T-helper 2 cell treated with Interferon-gamma antibody and Interleukin-4, amounts not matched to agents 5 μg/mL and 100 μg/mL, for 36 hours (primary cell): ENCODE data around the gene FHL2.

Experiments
- DNase-seq: peaks from one replicate; pipeline ENCODE4 v3.0.0; 2021; ENCODE audit warnings: low spot score
- H3K27ac Mint-ChIP-seq: one replicate; pipeline ENCODE4 v1.8.0; 2021; ENCODE audit warnings: mild to moderate bottlenecking, mixed read lengths
- H3K27me3 Mint-ChIP-seq: one replicate; pipeline ENCODE4 v1.8.0; 2021; ENCODE audit warnings: low read depth, mixed read lengths
- H3K36me3 Mint-ChIP-seq: one replicate; pipeline ENCODE4 v1.8.0; 2021; ENCODE audit warnings: low read depth, mixed read lengths
- H3K4me1 Mint-ChIP-seq: one replicate; pipeline ENCODE4 v1.8.0; 2021; ENCODE audit warnings: low read depth, mixed read lengths
- H3K4me3 Mint-ChIP-seq: one replicate; pipeline ENCODE4 v1.8.0; 2022; ENCODE audit warnings: mild to moderate bottlenecking, moderate library complexity, mixed read lengths
- H3K9me3 Mint-ChIP-seq: one replicate; pipeline ENCODE4 v1.8.0; 2021; ENCODE audit warnings: mixed read lengths

FHL2 gene

GRCh38 chr2:105398336-105399206, at the start of gene FHL2:
FHL2 (minus strand) TSS chr2:105399051; CDS start chr2:105386516, 12,535 bp downstream.
- H3K4me1 Mint-ChIP-seq = peaks cover 10% of the 10 kb centered on the region
- peak; percentile 76 for DNase-seq
- peak within 1 kb of the TSS; percentile 88 for H3K4me3 Mint-ChIP-seq
- no peaks in the 10 kb centered on the region for H3K9me3 Mint-ChIP-seq
- peaks cover 36% of the 10 kb centered on the region for H3K27me3 Mint-ChIP-seq
- peaks cover 2% of the 10 kb centered on the region for H3K36me3 Mint-ChIP-seq
- H3K27ac Mint-ChIP-seq = peak within 1 kb of the TSS; percentile 77

- Mint-ChIP-seq H3K4me3 (no peak overlapping the region), H3K27ac (no peak overlapping the region), H3K4me1 (no peaks in the 10 kb centered on the region), H3K36me3 (no peaks in the 10 kb centered on the region), H3K27me3 (peaks cover 16% of the 10 kb centered on the region), H3K9me3 (no peaks in the 10 kb centered on the region)
- no peak for DNase-seq
Measured at GRCh38 chr2:105447476-105447875, 48.6 kb upstream of the FHL2 start.

- Mint-ChIP-seq H3K27ac (no peak overlapping the region), H3K4me3 (no peak overlapping the region), H3K27me3 (peaks cover 16% of the 10 kb centered on the region), H3K36me3 (no peaks in the 10 kb centered on the region), H3K4me1 (no peaks in the 10 kb centered on the region), H3K9me3 (no peaks in the 10 kb centered on the region)
- no peak for DNase-seq
Measured at GRCh38 chr2:105446501-105446900, 47.6 kb upstream of the FHL2 start.

- Mint-ChIP-seq H3K4me1 (no peaks in the 10 kb centered on the region), H3K27me3 (peaks cover 20% of the 10 kb centered on the region), H3K27ac (no peak overlapping the region), H3K36me3 (no peaks in the 10 kb centered on the region), H3K4me3 (no peak overlapping the region), H3K9me3 (no peaks in the 10 kb centered on the region)
- no peak for DNase-seq
Measured at GRCh38 chr2:105445976-105446375, 47.1 kb upstream of the FHL2 start.

GRCh38 chr2:105445498-105445897, 46.6 kb upstream of the FHL2 start:
- Mint-ChIP-seq H3K27me3 (peaks cover 18% of the 10 kb centered on the region), H3K36me3 (no peaks in the 10 kb centered on the region), H3K4me3 (no peak overlapping the region), H3K4me1 (no peaks in the 10 kb centered on the region), H3K27ac (no peak overlapping the region), H3K9me3 (no peaks in the 10 kb centered on the region)
- no peak for DNase-seq

- Mint-ChIP-seq H3K9me3 (no peaks in the 10 kb centered on the region), H3K27ac (peak overlapping the region; percentile 39), H3K4me3 (no peak overlapping the region), H3K4me1 (no peaks in the 10 kb centered on the region), H3K27me3 (peaks cover 15% of the 10 kb centered on the region), H3K36me3 (no peaks in the 10 kb centered on the region)
- DNase-seq = no peak
Measured at GRCh38 chr2:105443617-105444598, 45.1 kb upstream of the FHL2 start.

- DNase-seq = no peak
- no peak overlapping the region for H3K27ac Mint-ChIP-seq
- H3K36me3 Mint-ChIP-seq = no peaks in the 10 kb centered on the region
- no peak overlapping the region for H3K4me3 Mint-ChIP-seq
- peaks cover 11% of the 10 kb centered on the region for H3K27me3 Mint-ChIP-seq
- no peaks in the 10 kb centered on the region for H3K9me3 Mint-ChIP-seq
- H3K4me1 Mint-ChIP-seq = no peaks in the 10 kb centered on the region
Measured at GRCh38 chr2:105442721-105443120, 43.9 kb upstream of the FHL2 start.

- Mint-ChIP-seq H3K27me3 (peaks cover 7% of the 10 kb centered on the region), H3K27ac (no peak overlapping the region), H3K9me3 (no peaks in the 10 kb centered on the region), H3K36me3 (no peaks in the 10 kb centered on the region), H3K4me3 (no peak overlapping the region), H3K4me1 (no peaks in the 10 kb centered on the region)
- no peak for DNase-seq
Measured at GRCh38 chr2:105442056-105442455, 43.2 kb upstream of the FHL2 start.

- no peak for DNase-seq
- Mint-ChIP-seq H3K27ac (no peak overlapping the region), H3K4me1 (no peaks in the 10 kb centered on the region), H3K36me3 (no peaks in the 10 kb centered on the region), H3K4me3 (no peak overlapping the region), H3K27me3 (peaks cover 9% of the 10 kb centered on the region), H3K9me3 (no peaks in the 10 kb centered on the region)
Measured at GRCh38 chr2:105439141-105439540, 40.3 kb upstream of the FHL2 start.

- no peaks in the 10 kb centered on the region for H3K9me3 Mint-ChIP-seq
- no peaks in the 10 kb centered on the region for H3K36me3 Mint-ChIP-seq
- no peaks in the 10 kb centered on the region for H3K4me1 Mint-ChIP-seq
- no peak for DNase-seq
- H3K27me3 Mint-ChIP-seq = peaks cover 11% of the 10 kb centered on the region
- H3K27ac Mint-ChIP-seq = no peak overlapping the region
- H3K4me3 Mint-ChIP-seq = no peak overlapping the region
Measured at GRCh38 chr2:105438104-105438929, 39.5 kb upstream of the FHL2 start.

GRCh38 chr2:105437708-105438103, 38.9 kb upstream of the FHL2 start:
- Mint-ChIP-seq H3K36me3 (no peaks in the 10 kb centered on the region), H3K4me1 (no peaks in the 10 kb centered on the region), H3K9me3 (no peaks in the 10 kb centered on the region), H3K27me3 (peaks cover 11% of the 10 kb centered on the region), H3K4me3 (no peak overlapping the region), H3K27ac (no peak overlapping the region)
- DNase-seq = no peak

- Mint-ChIP-seq H3K36me3 (no peaks in the 10 kb centered on the region), H3K4me3 (no peak overlapping the region), H3K27me3 (peaks cover 13% of the 10 kb centered on the region), H3K27ac (no peak overlapping the region), H3K9me3 (no peaks in the 10 kb centered on the region), H3K4me1 (no peaks in the 10 kb centered on the region)
- no peak for DNase-seq
Measured at GRCh38 chr2:105432749-105433148, 33.9 kb upstream of the FHL2 start.

GRCh38 chr2:105432044-105432399, 33.2 kb upstream of the FHL2 start:
- Mint-ChIP-seq H3K9me3 (no peaks in the 10 kb centered on the region), H3K27me3 (peaks cover 13% of the 10 kb centered on the region), H3K36me3 (no peaks in the 10 kb centered on the region), H3K4me3 (no peak overlapping the region), H3K4me1 (peaks cover 5% of the 10 kb centered on the region), H3K27ac (no peak overlapping the region)
- no peak for DNase-seq
